HG02938 (cell line): Measurements from ENCODE around the gene PVALEF.

ENCODE experiments used
- ATAC-seq: cut with Tn5 transposase; IDR thresholded peaks from one replicate; pipeline ENCODE4 v1.9.1; 2021; ENCODE audit warnings: mild to moderate bottlenecking, moderate library complexity; ENCODE audit not compliant: unreplicated experiment

The PVALEF gene

GRCh38 chr17:81180836-81181810, 15.8 kb downstream of the PVALEF start:
- no peak for ATAC-seq

DNA sequence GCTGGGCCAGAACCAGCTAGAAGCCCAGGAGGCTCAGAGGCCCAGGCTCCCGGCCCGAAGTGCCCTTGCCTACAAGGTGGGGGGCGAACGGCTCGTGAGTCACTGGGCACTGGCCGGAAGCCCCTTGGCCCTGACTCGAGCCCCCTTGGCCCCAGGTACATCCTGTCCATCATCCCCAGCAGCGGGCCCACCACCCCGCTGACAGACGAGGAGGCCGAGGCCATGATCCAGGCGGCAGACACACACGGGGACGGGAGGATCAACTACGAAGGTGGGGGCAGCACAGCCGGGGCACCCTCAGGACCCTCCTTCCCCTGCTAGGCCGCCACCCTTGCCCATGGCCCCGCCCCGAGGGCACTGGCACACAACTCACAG, 16.5 kb downstream of the PVALEF start:
- ATAC-seq = no peak

- ATAC-seq = no peak
These were observed 17.3 kb downstream of the PVALEF start for GRCh38 chr17:81182596-81182995.

GRCh38 chr17:81183316-81183715, 18.0 kb downstream of the PVALEF start:
- no peak for ATAC-seq

DNA sequence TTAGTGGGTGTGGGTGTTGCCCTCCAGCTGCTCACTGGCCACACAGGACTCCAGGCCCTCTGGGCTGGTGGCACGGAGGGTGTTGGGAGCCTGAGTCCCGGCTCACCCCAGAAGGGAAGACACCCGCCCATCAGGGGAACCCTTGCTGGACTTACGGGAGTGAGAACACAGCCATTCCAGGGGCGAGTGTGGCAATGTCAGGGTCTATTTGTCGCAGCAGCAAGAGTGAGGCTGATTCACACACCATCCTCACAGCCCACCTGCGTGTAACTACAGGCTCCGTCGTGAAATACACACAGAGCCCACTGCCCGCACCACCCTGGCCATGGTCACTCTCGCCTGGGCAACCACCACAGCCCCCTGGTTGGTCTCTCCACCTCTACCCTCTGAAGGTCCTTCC, 18.5 kb downstream of the PVALEF start:
- no peak for ATAC-seq

DNA sequence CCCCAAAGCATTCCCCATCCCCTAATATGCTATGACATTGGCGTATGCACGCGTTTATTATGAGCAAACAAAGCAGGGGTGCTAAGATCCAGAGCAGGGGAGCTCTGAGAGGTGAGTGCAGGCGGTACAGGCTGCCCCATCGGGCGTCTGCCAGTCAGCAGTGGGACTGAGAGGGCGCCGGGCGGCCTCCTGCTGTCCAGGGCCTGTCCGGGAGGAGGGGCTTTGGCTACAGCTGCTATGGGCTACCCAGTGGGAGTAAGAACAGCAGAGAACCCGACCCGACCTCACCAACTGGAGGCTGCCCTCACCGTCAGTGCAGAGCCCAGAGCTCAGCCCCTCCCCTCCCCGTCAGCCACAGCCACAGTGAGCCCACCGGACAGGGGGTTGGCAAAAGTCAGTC, 19.2 kb downstream of the PVALEF start:
- ATAC-seq = no peak

DNA sequence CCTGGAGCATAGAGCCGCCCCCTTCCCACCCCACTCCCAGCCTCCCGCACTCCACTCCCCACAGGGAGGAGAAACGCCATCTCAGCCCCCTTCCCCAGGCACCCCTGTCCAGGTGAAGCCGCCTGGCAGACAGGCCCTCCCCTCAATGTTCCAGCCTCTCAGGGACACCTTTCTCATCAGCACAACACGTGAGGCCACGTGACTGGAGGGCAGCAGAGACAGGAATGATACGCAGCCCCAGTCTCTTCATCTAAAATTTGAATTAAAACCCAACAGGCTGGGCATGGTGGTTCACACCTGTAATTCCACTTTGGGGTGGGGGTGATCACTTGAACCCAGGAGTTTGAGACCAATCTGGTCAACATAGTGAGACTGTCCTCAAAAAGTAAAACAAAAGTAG, 20.9 kb downstream of the PVALEF start:
- ATAC-seq = no peak

DNA sequence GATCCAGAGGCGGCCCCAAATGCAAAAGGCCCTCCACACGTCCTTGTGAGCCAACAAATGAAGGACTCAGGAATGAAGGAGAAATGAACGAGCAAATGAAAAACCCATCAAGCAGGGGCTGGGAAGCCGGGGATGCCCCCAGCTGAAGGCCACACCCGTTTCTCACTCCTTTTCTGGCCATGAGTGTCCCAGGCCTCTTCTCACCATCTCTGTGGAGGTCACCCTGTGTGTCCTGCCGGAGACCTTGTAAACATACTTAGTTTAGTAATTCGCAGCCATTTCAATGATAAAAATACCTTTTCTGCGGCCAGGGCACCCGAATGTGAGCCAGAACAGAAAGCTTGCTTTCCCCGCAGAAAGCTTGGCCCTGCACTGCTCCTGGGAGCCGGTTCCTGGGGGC, 21.8 kb downstream of the PVALEF start:
- ATAC-seq = no peak

DNA sequence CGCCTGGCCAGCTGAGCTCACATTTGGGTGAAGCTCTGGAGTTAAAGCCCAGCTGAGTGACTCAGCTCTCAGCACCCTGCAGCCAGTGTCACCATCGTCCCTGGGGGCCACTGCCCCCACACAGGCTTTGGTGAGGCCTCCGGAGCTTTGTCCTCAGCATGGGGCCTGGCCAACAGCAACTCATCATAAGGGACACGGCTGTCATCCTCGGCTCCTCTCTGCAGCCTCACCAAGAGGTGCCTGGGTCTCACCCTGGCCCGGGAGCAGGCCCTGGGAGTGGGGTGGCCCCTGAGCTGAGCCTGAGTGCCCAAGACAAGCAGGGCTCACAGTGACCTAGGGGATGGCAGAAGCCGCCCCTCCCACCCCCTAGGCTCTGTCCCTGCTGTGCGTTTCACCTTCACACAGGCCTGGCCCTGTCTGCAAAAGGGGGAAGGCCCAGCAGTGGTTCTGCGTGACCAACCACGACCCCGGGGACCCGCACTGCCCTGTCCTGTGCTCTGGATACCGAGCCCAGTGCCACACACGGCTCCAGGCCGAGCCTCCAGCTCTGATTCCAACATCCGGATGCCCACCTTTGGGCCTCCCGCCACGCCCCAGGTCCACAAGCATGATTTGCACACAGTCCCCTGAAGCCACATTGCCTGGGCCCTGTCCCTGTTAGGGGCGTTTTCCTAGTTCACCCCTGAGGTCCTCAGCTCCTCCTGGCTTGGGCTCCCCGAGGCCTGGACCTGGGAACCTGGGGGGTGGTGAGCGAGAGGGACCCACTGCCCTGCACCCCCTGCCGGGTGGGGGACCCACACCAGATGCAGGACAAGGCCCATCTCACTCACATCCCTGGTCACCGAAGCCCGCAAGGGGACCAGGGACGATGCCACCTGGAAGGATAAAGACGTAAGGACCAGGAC, 22.5 kb downstream of the PVALEF start:
- no peak for ATAC-seq

- ATAC-seq = no peak
These were observed 23.2 kb downstream of the PVALEF start for GRCh38 chr17:81188491-81188840.

DNA sequence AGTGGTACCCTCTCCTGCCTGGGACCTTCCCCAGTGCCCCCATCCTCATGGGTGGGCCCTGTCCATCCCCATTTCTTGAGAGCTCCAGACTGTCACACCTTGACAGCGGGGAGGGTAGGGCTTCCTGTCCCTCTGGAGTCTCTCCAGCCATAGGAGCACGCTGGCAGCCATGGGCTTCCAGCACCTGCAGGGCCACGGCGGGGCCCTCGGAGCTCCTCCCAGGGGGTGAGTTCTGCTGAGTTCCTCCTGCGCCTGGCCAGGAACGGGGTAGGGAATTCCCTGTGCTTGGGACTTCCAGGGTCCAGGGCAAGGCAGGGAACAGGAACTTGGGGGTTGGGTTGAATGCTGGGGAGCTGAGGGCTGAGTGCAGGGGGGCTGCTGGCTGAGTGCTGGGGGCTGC, 23.7 kb downstream of the PVALEF start:
- ATAC-seq = no peak

DNA sequence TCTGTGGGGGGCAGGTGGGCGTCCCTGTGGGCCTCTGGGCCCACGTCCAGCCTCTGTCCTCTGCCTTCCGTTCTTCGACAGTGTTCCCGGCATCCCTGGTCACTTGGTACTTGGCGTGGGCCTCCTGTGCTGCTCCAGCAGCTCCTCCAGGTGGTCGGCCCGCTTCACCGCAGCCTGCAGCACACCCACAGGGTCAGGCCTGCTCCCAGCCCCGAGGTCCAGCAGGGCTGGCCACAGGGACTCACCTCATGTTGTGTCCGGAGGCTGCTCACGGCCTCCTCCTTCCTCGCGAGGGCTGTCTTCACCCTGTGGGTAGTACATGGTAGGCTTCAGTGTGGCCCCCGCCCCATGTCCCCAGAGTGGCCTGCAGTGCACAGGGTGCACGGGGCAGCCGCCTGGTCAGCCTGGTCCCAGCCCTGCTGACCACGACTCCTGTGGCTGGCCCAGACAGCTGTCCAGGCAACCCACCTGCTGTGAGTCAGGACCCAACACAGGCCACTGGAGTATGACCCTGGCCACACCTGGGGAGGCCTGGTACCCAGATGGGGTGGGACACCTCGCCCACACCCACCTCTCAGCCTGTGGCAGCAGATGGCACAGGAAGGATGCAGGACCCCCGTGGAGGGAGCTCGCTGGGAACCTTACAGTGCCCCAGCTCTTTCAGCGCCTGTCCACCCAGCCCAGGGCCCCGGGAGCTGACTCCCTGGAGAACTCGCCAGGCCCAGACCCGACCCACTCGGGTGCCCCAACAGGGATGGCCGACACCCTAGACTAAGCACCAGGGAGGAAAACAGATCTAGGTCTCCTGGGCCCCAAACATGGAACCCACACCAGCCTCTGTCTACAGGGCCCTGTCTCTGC, 24.6 kb downstream of the PVALEF start:
- ATAC-seq = no peak

DNA sequence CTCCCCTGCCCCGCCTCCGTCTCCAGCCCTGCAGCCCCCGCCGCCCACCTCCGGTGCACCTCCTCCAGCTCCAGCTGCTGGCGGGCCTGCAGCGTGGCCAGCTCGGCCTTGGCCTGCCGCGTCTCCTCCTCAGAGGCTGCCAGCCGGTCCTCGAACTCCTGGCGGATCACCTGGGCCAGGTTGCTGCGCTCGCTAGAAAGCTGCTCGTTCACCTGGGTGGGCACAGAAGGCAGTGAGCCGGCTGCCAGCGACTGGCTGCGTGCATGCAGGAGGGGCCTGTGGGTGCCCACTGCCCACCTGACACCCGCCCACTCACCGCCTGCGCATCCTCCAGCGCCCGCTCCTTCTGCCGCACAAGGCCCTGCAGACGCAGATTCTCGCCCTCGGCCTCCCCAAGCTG, 25.3 kb downstream of the PVALEF start:
- ATAC-seq = no peak

GRCh38 chr17:81191116-81191515, 25.8 kb downstream of the PVALEF start:
- ATAC-seq = no peak

GRCh38 chr17:81191646-81192045, 26.3 kb downstream of the PVALEF start:
- no peak for ATAC-seq

GRCh38 chr17:81192386-81193050, 27.2 kb downstream of the PVALEF start:
- no peak for ATAC-seq

GRCh38 chr17:81193051-81193410, 27.7 kb downstream of the PVALEF start:
- no peak for ATAC-seq

DNA sequence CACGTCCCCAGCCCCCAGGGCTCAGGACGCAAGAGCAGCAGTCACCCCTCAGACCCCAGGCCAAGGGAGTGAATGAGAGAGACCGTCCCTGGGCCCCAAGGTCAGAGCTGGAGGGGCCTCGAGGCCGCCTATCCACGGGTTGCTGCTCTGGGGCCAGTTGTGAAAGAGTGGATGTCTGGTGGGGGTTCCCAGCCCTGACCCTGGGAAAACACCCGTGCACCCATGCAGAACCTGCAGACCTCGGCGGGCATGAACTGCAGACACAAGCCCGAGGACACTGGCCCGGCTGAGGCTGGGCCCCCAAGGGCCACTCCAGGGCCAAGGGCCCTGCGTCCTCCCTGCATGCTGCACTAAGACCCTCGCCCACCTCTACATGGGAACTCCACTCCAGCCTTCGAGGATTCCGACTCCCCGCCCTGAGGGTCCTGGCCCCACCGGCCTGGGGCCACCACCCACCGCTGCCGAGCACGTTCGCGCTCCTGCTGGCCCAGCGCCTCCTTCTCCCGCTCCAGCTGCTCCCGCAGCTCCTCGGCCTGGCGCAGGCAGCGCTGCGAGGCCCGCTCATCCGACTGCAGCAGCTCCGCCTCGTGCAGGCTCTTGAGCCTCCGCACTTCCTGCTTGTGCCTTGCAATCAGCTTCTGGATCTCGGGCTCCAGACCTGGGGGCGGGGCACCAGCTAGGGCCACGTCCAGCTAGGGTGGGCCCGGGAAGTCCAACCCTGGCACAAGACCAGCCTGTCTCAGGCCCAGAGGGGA, 28.3 kb downstream of the PVALEF start:
- no peak for ATAC-seq

DNA sequence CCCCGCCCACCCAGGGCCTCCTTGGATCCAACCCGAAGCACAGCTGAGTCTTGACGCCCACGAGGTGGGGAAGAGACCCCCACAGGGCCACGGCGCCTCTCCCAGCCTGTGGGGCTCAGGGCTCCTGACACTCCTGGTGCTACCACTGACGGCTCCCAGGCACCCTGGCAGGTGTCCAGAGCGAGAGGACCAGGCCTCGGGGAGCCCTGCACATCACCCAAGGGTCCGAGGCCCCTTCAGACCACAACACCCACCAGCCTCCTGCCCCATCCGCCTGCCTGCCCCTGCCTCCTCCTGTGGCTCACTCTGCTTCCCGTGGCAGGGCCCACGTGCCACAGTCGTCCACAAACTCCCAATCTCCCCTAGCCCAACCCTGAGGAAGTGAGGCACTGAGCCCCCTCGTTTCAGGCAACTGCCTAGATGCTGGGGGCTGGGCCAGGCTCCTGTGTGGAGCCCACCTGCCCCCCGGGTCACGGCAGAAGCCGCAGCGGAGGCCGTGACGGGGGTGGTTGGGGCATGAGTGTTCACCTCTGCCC, 29.0 kb downstream of the PVALEF start:
- no peak for ATAC-seq
